GM10266 (cell line): ENCODE results near the gene RBM26.
A peak's percentile ranks its signal among the peaks of the same experiment; 100 is the strongest.

Experiments used
- DNase-seq: peaks from one replicate; pipeline ENCODE4 v3.0.0; 2012; ENCODE audit errors: extremely low spot score
- TF ChIP-seq, protein P1 (sequence below): IDR thresholded peaks from 2 replicates; pipeline ENCODE4 v1.5.1; 2012; ENCODE audit warnings: mild to moderate bottlenecking, low read depth; ENCODE audit not compliant: control insufficient read depth, insufficient read depth; ENCODE audit errors: missing control alignments

The RBM26 gene

DNA sequence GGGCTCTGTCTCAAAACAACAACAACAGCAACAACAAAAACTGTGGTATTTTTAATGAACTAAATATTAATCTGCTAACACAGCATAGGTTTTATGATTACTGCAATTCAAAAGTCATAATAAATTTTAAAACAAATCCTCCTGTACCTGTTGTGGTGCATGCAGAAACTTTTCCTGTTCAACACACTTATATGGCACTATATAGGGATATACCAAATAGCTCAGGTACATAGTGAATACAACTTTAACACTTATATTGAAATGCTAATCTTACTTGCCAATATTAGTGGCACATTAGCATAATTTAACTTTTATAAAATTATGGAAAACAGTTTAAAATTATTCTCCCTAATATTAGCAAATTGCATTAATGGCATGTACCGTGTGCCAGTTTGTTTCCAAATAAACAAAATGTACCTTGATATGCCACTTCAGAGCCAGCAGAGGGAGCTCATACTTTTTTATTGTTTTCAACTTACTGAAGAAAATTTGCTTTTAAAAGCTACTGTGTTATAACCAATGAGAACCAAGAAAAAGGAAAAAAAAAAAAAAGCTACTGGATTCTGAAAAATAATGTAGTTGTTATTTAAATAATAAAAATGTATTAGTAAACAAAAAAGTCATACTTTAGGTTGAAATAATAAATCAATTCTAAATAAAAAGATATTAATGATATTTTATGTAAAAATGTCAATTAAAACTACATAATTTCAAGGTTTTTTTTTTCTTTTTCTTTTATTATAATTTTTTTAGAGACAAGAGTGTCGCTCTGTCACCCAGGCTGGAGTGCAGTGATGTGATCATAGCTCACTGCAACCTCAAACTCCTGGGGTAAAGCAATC lies 18.0 kb upstream of the RBM26 start:
- DNase-seq = peak; percentile 37
- TF ChIP-seq, protein P1, sequence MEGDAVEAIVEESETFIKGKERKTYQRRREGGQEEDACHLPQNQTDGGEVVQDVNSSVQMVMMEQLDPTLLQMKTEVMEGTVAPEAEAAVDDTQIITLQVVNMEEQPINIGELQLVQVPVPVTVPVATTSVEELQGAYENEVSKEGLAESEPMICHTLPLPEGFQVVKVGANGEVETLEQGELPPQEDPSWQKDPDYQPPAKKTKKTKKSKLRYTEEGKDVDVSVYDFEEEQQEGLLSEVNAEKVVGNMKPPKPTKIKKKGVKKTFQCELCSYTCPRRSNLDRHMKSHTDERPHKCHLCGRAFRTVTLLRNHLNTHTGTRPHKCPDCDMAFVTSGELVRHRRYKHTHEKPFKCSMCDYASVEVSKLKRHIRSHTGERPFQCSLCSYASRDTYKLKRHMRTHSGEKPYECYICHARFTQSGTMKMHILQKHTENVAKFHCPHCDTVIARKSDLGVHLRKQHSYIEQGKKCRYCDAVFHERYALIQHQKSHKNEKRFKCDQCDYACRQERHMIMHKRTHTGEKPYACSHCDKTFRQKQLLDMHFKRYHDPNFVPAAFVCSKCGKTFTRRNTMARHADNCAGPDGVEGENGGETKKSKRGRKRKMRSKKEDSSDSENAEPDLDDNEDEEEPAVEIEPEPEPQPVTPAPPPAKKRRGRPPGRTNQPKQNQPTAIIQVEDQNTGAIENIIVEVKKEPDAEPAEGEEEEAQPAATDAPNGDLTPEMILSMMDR = peak; percentile 66

DNA sequence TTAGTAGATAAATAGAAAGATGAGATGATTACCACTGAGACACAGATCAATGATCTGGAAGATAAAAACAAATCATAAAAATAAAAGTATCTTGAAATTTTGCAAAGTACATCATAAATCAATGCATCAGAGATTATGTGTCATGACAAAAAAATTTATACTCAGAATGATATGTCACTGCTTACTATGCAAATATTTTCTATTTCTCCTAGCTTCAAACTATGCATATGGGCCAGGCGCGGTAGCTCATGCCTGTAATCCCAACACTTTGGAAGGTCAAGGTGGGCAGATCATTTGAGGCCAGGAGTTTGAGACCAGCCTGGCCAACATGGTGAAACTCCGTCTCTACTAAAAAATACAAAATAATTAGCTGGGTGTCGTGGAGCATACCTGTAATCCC lies 17.3 kb upstream of the RBM26 start:
- TF ChIP-seq, protein P1 = no peak
- no peak for DNase-seq

DNA sequence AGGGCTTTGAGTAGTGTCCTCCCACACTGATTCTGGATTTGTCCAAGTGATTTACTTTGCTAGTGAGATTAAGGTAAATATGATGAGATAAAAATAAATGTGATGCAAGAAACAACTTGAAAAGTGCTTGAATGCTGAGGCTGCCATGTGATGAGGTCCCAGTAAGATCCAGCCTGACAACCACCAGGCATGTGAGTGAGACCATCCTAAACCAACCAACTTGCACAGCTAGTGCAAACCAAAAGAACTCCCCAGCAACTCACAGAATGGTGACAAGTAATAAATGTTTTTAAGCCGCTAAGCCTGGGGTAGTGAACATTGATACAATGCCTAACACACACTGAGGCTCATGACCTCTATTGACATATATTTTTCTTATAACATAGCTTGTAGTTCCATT lies 13.3 kb upstream of the RBM26 start:
- no peak for DNase-seq
- TF ChIP-seq, protein P1 = no peak

DNA sequence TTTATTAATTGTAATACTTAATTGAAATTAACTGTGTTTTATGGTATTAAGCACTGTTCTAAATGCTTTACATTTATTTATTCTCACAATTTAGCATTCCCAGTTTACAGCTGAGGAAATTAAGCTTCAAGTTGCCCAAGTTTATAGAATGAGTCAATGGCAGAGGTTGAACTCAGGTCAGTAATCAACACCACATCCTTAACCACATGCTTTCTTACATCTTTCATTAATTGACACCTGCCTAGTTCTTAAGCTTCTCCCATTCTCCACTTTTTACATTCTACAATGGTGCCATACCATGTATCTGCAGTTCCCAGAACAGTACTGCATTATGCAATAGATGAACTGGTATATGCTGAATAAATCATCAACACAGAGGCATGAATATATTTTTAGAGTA lies 11.7 kb upstream of the RBM26 start:
- TF ChIP-seq, protein P1 = no peak

DNA sequence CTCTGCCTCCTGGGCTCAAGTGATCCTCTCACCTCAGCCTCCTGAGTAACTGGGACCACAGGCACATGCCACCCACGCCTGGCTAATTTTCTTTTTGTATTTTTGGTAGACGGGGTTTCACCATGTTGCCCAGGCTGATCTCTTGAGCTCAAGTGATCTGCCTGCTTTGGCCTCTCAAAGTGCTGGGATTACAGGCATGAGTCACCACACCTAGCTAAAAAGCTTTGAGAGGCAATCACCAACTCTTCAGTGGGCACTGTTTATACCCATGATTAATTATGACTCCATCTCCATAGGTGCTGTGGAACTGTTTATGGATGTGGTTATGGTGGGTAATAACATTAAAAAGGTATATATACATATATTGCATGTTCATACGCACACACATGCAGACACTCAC lies 7.5 kb upstream of the RBM26 start:
- no peak for DNase-seq
- TF ChIP-seq, protein P1 = no peak

More for the DNA sequence above, 11.7 kb upstream of the RBM26 start:
- no peak for DNase-seq

DNA sequence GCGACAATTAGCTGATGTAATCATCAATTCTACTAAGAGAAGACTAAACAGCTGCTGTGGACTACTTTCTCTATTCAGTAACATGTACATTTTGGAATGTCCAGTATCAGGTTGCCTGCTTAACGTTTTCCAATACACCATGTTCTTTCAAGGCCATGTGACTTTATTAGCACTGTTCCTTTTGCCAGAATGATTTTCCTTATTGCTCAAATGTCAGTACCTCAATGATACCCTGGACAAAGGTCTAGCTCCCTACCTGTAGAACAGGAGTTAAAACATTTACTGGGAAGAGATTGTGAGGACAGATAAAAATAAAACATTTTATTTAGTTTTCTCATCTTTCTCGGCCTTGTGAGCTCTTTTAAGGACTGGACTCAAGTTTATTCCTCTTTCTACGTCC lies 3.8 kb upstream of the RBM26 start:
- no peak for DNase-seq

More for the DNA sequence above, 3.8 kb upstream of the RBM26 start:
- TF ChIP-seq, protein P1 = no peak
